NCI-H1436 (cell line): ENCODE measurements around the gene PMEPA1.

Source experiments
- DNase-seq: peaks from one replicate; lab custom pipeline; 2025; lab: John Stamatoyannopoulos, UW

The PMEPA1 gene

GRCh38 chr20:57711311-57711712 is 1.5 kb upstream of the PMEPA1 start:
- DNase-seq = no peak

- no peak for DNase-seq
Measured at GRCh38 chr20:57710841-57711240, 1.0 kb upstream of the PMEPA1 start.

GRCh38 chr20:57708694-57709673 is 831 bp downstream of the PMEPA1 start:
- DNase-seq = no peak

- no peak for DNase-seq
Measured at GRCh38 chr20:57707849-57708693, 1.7 kb downstream of the PMEPA1 start.

GRCh38 chr20:57707320-57707719 is 2.5 kb downstream of the PMEPA1 start:
- DNase-seq = no peak

GRCh38 chr20:57705127-57705899 is 4.5 kb downstream of the PMEPA1 start:
- DNase-seq = no peak

- no peak for DNase-seq
Measured at GRCh38 chr20:57704245-57704644, 5.6 kb downstream of the PMEPA1 start.

- no peak for DNase-seq
Measured at GRCh38 chr20:57703013-57703412, 6.8 kb downstream of the PMEPA1 start.

GRCh38 chr20:57702521-57702920 is 7.3 kb downstream of the PMEPA1 start:
- no peak for DNase-seq

- DNase-seq = no peak
Measured at GRCh38 chr20:57702091-57702490, 7.7 kb downstream of the PMEPA1 start.

GRCh38 chr20:57701651-57702050 is 8.2 kb downstream of the PMEPA1 start:
- DNase-seq = no peak

GRCh38 chr20:57701090-57701489 is 8.7 kb downstream of the PMEPA1 start:
- no peak for DNase-seq

- no peak for DNase-seq
Measured at GRCh38 chr20:57699395-57699794, 10.4 kb downstream of the PMEPA1 start.

- DNase-seq = no peak
Measured at GRCh38 chr20:57698867-57699275, 10.9 kb downstream of the PMEPA1 start.

- no peak for DNase-seq
Measured at GRCh38 chr20:57698116-57698866, 11.5 kb downstream of the PMEPA1 start.

- no peak for DNase-seq
Measured at GRCh38 chr20:57697543-57697942, 12.3 kb downstream of the PMEPA1 start.

GRCh38 chr20:57696401-57696961 is 13.3 kb downstream of the PMEPA1 start:
- no peak for DNase-seq

GRCh38 chr20:57695940-57696339 is 13.9 kb downstream of the PMEPA1 start:
- no peak for DNase-seq

GRCh38 chr20:57695012-57695411 is 14.8 kb downstream of the PMEPA1 start:
- DNase-seq = no peak

- no peak for DNase-seq
Measured at GRCh38 chr20:57694481-57694880, 15.3 kb downstream of the PMEPA1 start.
